Esophagus (tissue), 2 donors: ENCODE measurements around the gene TMEM115. TPM values are rescaled to one million over a fixed set of nuclear protein-coding genes. Genes with fewer than 3 reads are reported as not detected.

Experiments
- H3K27ac ChIP-seq, 2 donors: one replicate each; pipeline ENCODE4 v1.5.1; 2013; ENCODE audit warnings: low read depth in 2 of 2, mild to moderate bottlenecking in 2 of 2, inconsistent platforms in 1 of 2, low read length in 1 of 2, moderate library complexity in 1 of 2
- H3K27me3 ChIP-seq, 2 donors: one replicate each; pipeline ENCODE4 v1.6.1; 2013; ENCODE audit warnings: low read length in 2 of 2, control low read depth in 1 of 2, mild to moderate bottlenecking in 1 of 2; ENCODE audit not compliant: insufficient read depth in 2 of 2, control insufficient read depth in 1 of 2
- H3K36me3 ChIP-seq, 2 donors: one replicate each; pipeline ENCODE4 v1.6.1; 2013; ENCODE audit warnings: low read length in 1 of 2; ENCODE audit not compliant: control insufficient read depth in 2 of 2, insufficient read depth in 2 of 2
- H3K4me1 ChIP-seq, 2 donors: one replicate each; pipeline ENCODE4 v1.6.1; 2013; ENCODE audit warnings: low read length in 1 of 2; ENCODE audit not compliant: control insufficient read depth in 2 of 2, insufficient read depth in 2 of 2
- H3K4me3 ChIP-seq, 2 donors: one replicate each; pipeline ENCODE4 v1.5.1; 2013; ENCODE audit warnings: low read length in 2 of 2, mild to moderate bottlenecking in 2 of 2, low read depth in 1 of 2, moderate library complexity in 1 of 2
- H3K9me3 ChIP-seq, 2 donors: one replicate each; pipeline ENCODE4 v1.6.1; 2013; ENCODE audit warnings: mild to moderate bottlenecking in 2 of 2, low read depth in 1 of 2, low read length in 1 of 2, moderate library complexity in 1 of 2; ENCODE audit not compliant: control insufficient read depth in 2 of 2, insufficient read depth in 1 of 2
- WGBS, 2 donors: extraction: QIAGEN DNeasy Blood & Tissue Kit; methylation state at CpG; one replicate each; pipeline ENCODE4 v1.1.7; 2013; 5-methylcytosine and 5-hydroxymethylcytosine counted together
- polyA plus RNA-seq, 2 donors: library from polyadenylated mRNA; stranded (reverse); fragments of 200-250 nt; gene quantifications; one replicate each; pipeline ENCODE4 v1.2.3, GENCODE V29; 2013
- donor health status: healthy with polysubstance abuse.
- donor health status: Bipolar disorder and iron deficiency.

Gene TMEM115
- polyA plus RNA-seq, 2 donors: 16.2 to 23.0 TPM

- H3K36me3 ChIP-seq: no peaks in the 10 kb centered on the region
- no peaks in the 10 kb centered on the region for H3K27me3 ChIP-seq
- WGBS, 2 donors: 59 to 69% methylated on average over 9 of the region's 9 CpGs
- no peak overlapping the region for H3K4me3 ChIP-seq
- H3K9me3 ChIP-seq: no peaks in the 10 kb centered on the region
- no peak overlapping the region for H3K27ac ChIP-seq
- H3K4me1 ChIP-seq: peaks cover 9 to 15% of the 10 kb centered on the region in 2 donors
Measured at GRCh38 chr3:50369012-50369670, 9.8 kb upstream of the TMEM115 start.

DNA sequence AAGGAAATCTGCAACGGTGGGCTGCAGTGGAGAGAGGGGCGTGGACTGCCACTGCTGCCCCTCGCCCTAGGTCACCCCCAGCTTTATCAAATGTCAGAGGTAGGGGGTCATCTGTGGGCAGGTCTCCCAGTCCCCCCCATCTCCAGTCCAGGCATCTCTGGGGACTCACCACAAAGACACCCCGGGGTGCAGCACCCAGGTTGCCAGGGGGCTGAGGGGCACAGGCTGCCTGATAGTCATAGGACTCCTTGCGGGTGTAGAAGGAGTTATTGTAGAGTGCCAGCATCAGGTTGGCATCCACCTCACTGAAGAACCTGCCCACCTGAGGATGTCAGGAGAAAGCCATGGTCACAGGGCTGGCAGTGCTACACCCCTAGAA lies 6.5 kb upstream of the TMEM115 start:
- peak overlapping the region in 1 of 2 donors; percentile 83 for H3K27ac ChIP-seq
- peak overlapping the region; percentile 57 to 60 for H3K4me3 ChIP-seq
- no peaks in the 10 kb centered on the region for H3K36me3 ChIP-seq
- no peaks in the 10 kb centered on the region for H3K9me3 ChIP-seq
- no peaks in the 10 kb centered on the region for H3K27me3 ChIP-seq
- 69 to 71% methylated on average over 5 of the region's 5 CpGs for WGBS, 2 donors
- H3K4me1 ChIP-seq: peaks cover 9 to 16% of the 10 kb centered on the region in 2 donors

DNA sequence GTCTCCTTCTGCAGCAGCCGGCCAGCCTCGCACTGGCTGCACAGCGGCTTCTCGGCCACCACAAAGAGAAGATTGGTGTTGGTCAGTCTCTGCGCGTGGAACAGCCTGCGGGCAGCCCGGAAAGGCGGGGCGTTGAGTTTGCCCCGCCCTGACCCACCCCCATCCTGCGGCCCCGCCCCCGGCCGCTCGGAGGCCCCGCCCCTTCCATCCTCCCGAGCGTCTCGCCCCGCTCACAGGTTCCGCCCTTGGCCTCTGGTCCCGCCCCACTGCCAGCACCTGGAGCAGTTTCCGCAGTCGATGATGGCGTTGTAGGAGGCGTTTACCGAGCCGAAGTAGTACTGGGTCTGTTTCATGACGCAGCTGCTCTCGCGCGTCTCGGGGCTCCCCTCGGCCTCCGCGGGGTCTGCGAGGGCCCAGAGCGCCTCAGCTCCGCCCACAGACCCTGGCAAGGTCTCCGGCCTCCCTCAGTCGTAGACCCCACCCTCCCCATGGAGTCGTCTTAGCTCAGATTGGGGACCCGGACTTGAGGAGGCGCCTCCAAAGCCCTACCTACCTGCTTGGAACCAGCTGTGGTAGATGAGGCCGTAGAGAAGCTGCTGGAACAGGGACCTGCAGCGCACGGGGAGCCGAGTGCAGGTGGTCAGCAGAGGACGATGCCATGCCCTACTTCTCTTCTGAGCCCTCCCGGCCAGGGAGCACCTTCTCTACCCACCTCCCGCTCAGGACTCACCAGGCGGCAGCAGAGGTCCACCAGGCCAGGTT lies 5.9 kb upstream of the TMEM115 start:
- peaks cover 9 to 16% of the 10 kb centered on the region in 2 donors for H3K4me1 ChIP-seq
- WGBS, 2 donors: 4 to 5% methylated on average over 45 to 53 of the region's 53 CpGs
- H3K27me3 ChIP-seq: no peaks in the 10 kb centered on the region
- H3K36me3 ChIP-seq: no peaks in the 10 kb centered on the region
- no peaks in the 10 kb centered on the region for H3K9me3 ChIP-seq
- H3K4me3 ChIP-seq: peak overlapping the region; percentile 57 to 60
- peak overlapping the region; percentile 53 to 83 for H3K27ac ChIP-seq

- H3K27ac ChIP-seq: peak overlapping the region; percentile 5 to 54
- H3K4me3 ChIP-seq: peak overlapping the region; percentile 50 to 60
- H3K4me1 ChIP-seq: peaks cover 9 to 16% of the 10 kb centered on the region in 2 donors
- no peaks in the 10 kb centered on the region for H3K9me3 ChIP-seq
- WGBS, 2 donors: 9% methylated on average over 39 to 48 of the region's 48 CpGs
- H3K27me3 ChIP-seq: no peaks in the 10 kb centered on the region
- H3K36me3 ChIP-seq: no peaks in the 10 kb centered on the region
Measured at GRCh38 chr3:50364573-50365079, 5.3 kb upstream of the TMEM115 start.

GRCh38 chr3:50359760-50360110 lies 414 bp upstream of the TMEM115 start:
- Histone ChIP-seq H3K4me3 (no peak overlapping the region), H3K27me3 (no peaks in the 10 kb centered on the region), H3K36me3 (peaks cover 8 to 28% of the 10 kb centered on the region in 2 donors), H3K9me3 (no peaks in the 10 kb centered on the region), H3K27ac (peak overlapping the region in 1 of 2 donors; percentile 36), H3K4me1 (peaks cover 25 to 30% of the 10 kb centered on the region in 2 donors)
- WGBS, 2 donors: 22 to 24% methylated on average over 8 of the region's 8 CpGs

DNA sequence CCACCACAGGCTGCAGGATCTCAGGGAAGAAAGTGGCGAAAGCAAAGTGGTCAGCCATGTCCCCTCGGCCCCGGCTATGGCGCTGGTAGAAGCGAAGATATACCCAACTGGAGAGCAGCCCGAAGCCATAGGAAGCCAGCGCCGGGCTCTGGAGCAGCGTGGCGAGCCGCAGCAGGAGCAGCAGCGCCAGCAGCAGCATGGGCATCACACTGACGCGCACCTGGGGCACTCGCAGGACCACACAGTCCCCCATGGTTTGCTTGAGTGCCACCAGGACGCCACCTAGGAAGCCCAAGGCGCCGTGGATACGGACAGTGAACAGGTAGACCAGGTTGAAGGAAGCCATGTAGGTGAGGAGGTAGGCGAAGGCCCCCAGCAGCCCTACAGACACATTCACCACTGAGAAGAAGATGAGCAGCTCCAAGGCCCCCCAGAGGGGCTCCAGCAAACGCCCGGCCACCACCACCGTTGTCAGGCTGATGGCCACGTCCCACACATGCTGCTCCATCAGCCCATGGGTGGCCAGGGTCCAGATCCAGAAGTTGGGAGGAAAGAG lies 888 bp downstream of the TMEM115 start:
- Histone ChIP-seq H3K4me1 (peaks cover 21 to 24% of the 10 kb centered on the region in 2 donors), H3K4me3 (peak overlapping the region; percentile 72 to 90), H3K36me3 (peaks cover 13 to 39% of the 10 kb centered on the region in 2 donors), H3K27me3 (no peaks in the 10 kb centered on the region), H3K9me3 (no peaks in the 10 kb centered on the region), H3K27ac (peak overlapping the region; percentile 75 to 87)
- 39 to 43% methylated on average over 24 of the region's 24 CpGs for WGBS, 2 donors

- Histone ChIP-seq H3K4me3 (peak overlapping the region; percentile 12 to 90), H3K36me3 (peaks cover 17 to 43% of the 10 kb centered on the region in 2 donors)
Measured at GRCh38 chr3:50357481-50357880, 1.8 kb downstream of the TMEM115 start.

GRCh38 chr3:50356553-50356952 lies 2.8 kb downstream of the TMEM115 start:
- Histone ChIP-seq H3K4me1 (peaks cover 21 to 27% of the 10 kb centered on the region in 2 donors), H3K27ac (peak overlapping the region; percentile 11 to 16), H3K4me3 (peak overlapping the region in 1 of 2 donors; percentile 90), H3K9me3 (no peaks in the 10 kb centered on the region), H3K36me3 (peaks cover 17 to 43% of the 10 kb centered on the region in 2 donors), H3K27me3 (no peaks in the 10 kb centered on the region)
- WGBS, 2 donors: 37 to 51% methylated on average over 5 of the region's 5 CpGs

More at GRCh38 chr3:50357481-50357880, 1.8 kb downstream of the TMEM115 start:
- H3K9me3 ChIP-seq: no peaks in the 10 kb centered on the region
- H3K27ac ChIP-seq: no peak overlapping the region
- H3K27me3 ChIP-seq: no peaks in the 10 kb centered on the region
- H3K4me1 ChIP-seq: peaks cover 21 to 24% of the 10 kb centered on the region in 2 donors
- WGBS, 2 donors: 65 to 78% methylated on average over 1 of the region's 1 CpG

GRCh38 chr3:50355829-50356552 lies 3.3 kb downstream of the TMEM115 start:
- H3K27me3 ChIP-seq: no peaks in the 10 kb centered on the region
- H3K27ac ChIP-seq: peak overlapping the region in 1 of 2 donors; percentile 16
- H3K4me1 ChIP-seq: peaks cover 21 to 33% of the 10 kb centered on the region in 2 donors
- peaks cover 17 to 43% of the 10 kb centered on the region in 2 donors for H3K36me3 ChIP-seq
- H3K9me3 ChIP-seq: no peaks in the 10 kb centered on the region
- peak overlapping the region in 1 of 2 donors; percentile 90 for H3K4me3 ChIP-seq
- 60 to 63% methylated on average over 5 of the region's 5 CpGs for WGBS, 2 donors
